Left lobe of liver (tissue), 2 donors: Measurements from ENCODE around the gene OR2C3. TPM values are rescaled to one million over a fixed set of nuclear protein-coding genes. Genes with fewer than 3 reads are reported as not detected.
"Not testable (repeated sequence)": the region's sequence is repeated elsewhere in the genome, so short reads cannot be mapped to it uniquely, and the experiment has no call there.

Experiments used
- ATAC-seq: fragments of 200-7000 bp; cut with Tn5 transposase; one replicate; pipeline ENCODE4 v1.9.1; 2020; ENCODE audit warnings: mild to moderate bottlenecking, moderate library complexity
- DNase-seq: peaks from one replicate; pipeline ENCODE4 v3.0.0-alpha.2; 2020; ENCODE audit warnings: low spot score
- total RNA-seq: library from RNA; stranded (reverse); gene quantifications from one replicate; pipeline ENCODE4 v1.2.1, GENCODE V29; 2021
- donor health status: DM: no; HTN: no; CAD: no; lungs with moderate emphysema.
- donor health status: DM: no; HTN: yes; CAD: no.

OR2C3 gene
- total RNA-seq, 1 donor from 2014 or later: not detected

GRCh38 chr1:247518613-247518891 lies 17.7 kb downstream of the OR2C3 start:
- no peak for DNase-seq
- ATAC-seq: no peak

- ATAC-seq: no peak
- no peak for DNase-seq
Measured at GRCh38 chr1:247517795-247518612, 18.2 kb downstream of the OR2C3 start.

GRCh38 chr1:247506831-247507230 lies 29.4 kb downstream of the OR2C3 start:
- no peak for DNase-seq
- ATAC-seq: no peak

GRCh38 chr1:247500865-247501264 lies 35.4 kb downstream of the OR2C3 start:
- no peak for ATAC-seq
- no peak for DNase-seq

- ATAC-seq (no peak), DNase-seq (no peak)
Measured at GRCh38 chr1:247496581-247497285, 39.5 kb downstream of the OR2C3 start.

- ATAC-seq: no peak
Measured at GRCh38 chr1:247494767-247495166, 41.5 kb downstream of the OR2C3 start.

GRCh38 chr1:247493106-247493505 lies 43.1 kb downstream of the OR2C3 start:
- no peak for DNase-seq
- no peak for ATAC-seq

More at GRCh38 chr1:247494767-247495166, 41.5 kb downstream of the OR2C3 start:
- no peak for DNase-seq

GRCh38 chr1:247491328-247491727 lies 44.9 kb downstream of the OR2C3 start:
- no peak for ATAC-seq
- DNase-seq: no peak

GRCh38 chr1:247487057-247487456 lies 49.2 kb downstream of the OR2C3 start:
- peak; percentile 73 for ATAC-seq
- DNase-seq: no peak

GRCh38 chr1:247482747-247483146 lies 53.5 kb downstream of the OR2C3 start:
- ATAC-seq: no peak
- DNase-seq: no peak

- DNase-seq, ATAC-seq: not testable (repeated sequence)
Measured at GRCh38 chr1:247476328-247477058, 59.7 kb downstream of the OR2C3 start.

GRCh38 chr1:247475793-247476192 lies 60.4 kb downstream of the OR2C3 start:
- ATAC-seq (no peak), DNase-seq (no peak)

Other genes with a start within 250 kb of the OR2C3 start
- gene ZNF496, start 204.6 kb downstream of the OR2C3 start, total RNA-seq: 4.4 TPM
- gene NLRP3, start 120.3 kb downstream of the OR2C3 start, total RNA-seq: 0.33 TPM
- gene OR2B11, start 78.3 kb downstream of the OR2C3 start, total RNA-seq: not detected
- gene GCSAML, start 12.7 kb upstream of the OR2C3 start, total RNA-seq: not detected
- gene OR2G2, start 51.9 kb upstream of the OR2C3 start, total RNA-seq: not detected
- gene OR2G3, start 69.1 kb upstream of the OR2C3 start, total RNA-seq: not detected
- not detected for gene OR13G1, start 143.3 kb upstream of the OR2C3 start, total RNA-seq
- gene OR6F1, start 180.2 kb upstream of the OR2C3 start, total RNA-seq: not detected
- not detected for gene OR14K1, start 202.2 kb upstream of the OR2C3 start, total RNA-seq
- not detected for gene OR14A2, start 211.7 kb upstream of the OR2C3 start, total RNA-seq
- not detected for gene OR1C1, start 224.1 kb upstream of the OR2C3 start, total RNA-seq